SK-N-SH treated with all-trans-retinoic acid at 6 μM for 48 hours (cell line): ENCODE measurements around the gene PRKCB.

Source experiments
- ATAC-seq: fragments of 200-7000 bp; cut with Tn5 transposase; 3 replicates; pipeline ENCODE4 v1.9.1; 2020; ENCODE audit warnings: mild to moderate bottlenecking, moderate library complexity
- ARNTL ChIP-seq: fragments of 450-650 bp; formaldehyde crosslinking; IDR thresholded peaks from 2 replicates; pipeline ENCODE4 v1.5.0; 2020; ENCODE audit warnings: low read depth, mild to moderate bottlenecking, moderate library complexity, borderline replicate concordance
- BACH2 ChIP-seq: fragments of 250-450 bp; sonication (Bioruptor Pico); IDR thresholded peaks from 2 replicates; pipeline ENCODE4 v1.9.0; 2021; ENCODE audit warnings: mild to moderate bottlenecking, borderline replicate concordance
- CREB5 ChIP-seq: fragments of 250-450 bp; sonication (Bioruptor Pico); IDR thresholded peaks from 2 replicates; pipeline ENCODE4 v1.5.1; 2020; ENCODE audit warnings: low read depth, mild to moderate bottlenecking, moderate library complexity
- CSDC2 ChIP-seq: fragments of 250-450 bp; sonication (Bioruptor Pico); IDR thresholded peaks from 2 replicates; pipeline ENCODE4 v1.5.0; 2020; ENCODE audit warnings: mild to moderate bottlenecking, moderate library complexity
- CSRNP3 ChIP-seq: fragments of 250-450 bp; sonication (Bioruptor Pico); IDR thresholded peaks from 2 replicates; pipeline ENCODE4 v1.5.1; 2021; ENCODE audit warnings: mild to moderate bottlenecking, moderate library complexity
- ESRRG ChIP-seq: fragments of 250-450 bp; sonication (Bioruptor Pico); IDR thresholded peaks from 2 replicates; pipeline ENCODE4 v1.6.1; 2021; ENCODE audit warnings: mild to moderate bottlenecking
- GLIS3 ChIP-seq: fragments of 250-450 bp; sonication (Bioruptor Pico); IDR thresholded peaks from 2 replicates; pipeline ENCODE4 v1.5.0; 2020; ENCODE audit warnings: mild to moderate bottlenecking, moderate library complexity
- ISL1 ChIP-seq: fragments of 250-450 bp; sonication (Bioruptor Pico); IDR thresholded peaks from 2 replicates; pipeline ENCODE4 v2.1.2; 2022; ENCODE audit warnings: mild to moderate bottlenecking, moderate library complexity
- OSR1 ChIP-seq: fragments of 250-450 bp; sonication (Bioruptor Pico); IDR thresholded peaks from 2 replicates; pipeline ENCODE4 v1.8.0; 2022; ENCODE audit warnings: moderate library complexity, mild to moderate bottlenecking, inconsistent platforms
- PATZ1 ChIP-seq: fragments of 250-450 bp; sonication (Bioruptor Pico); IDR thresholded peaks from 2 replicates; pipeline ENCODE4 v1.8.0; 2020; ENCODE audit warnings: mild to moderate bottlenecking, moderate library complexity, borderline replicate concordance
- POU6F1 ChIP-seq: fragments of 250-450 bp; sonication (Bioruptor Pico); IDR thresholded peaks from 2 replicates; pipeline ENCODE4 v1.8.0; 2021; ENCODE audit warnings: low read depth, mild to moderate bottlenecking, moderate library complexity, borderline replicate concordance
- PPARA ChIP-seq: fragments of 250-450 bp; sonication (Bioruptor Pico); IDR thresholded peaks from 2 replicates; pipeline ENCODE4 v1.5.0; 2020; ENCODE audit warnings: mild to moderate bottlenecking, borderline replicate concordance
- RARB ChIP-seq: fragments of 250-450 bp; sonication (Bioruptor Pico); IDR thresholded peaks from 2 replicates; pipeline ENCODE4 v1.8.0; 2021; ENCODE audit warnings: mild to moderate bottlenecking, moderate library complexity
- SNAI2 ChIP-seq: fragments of 250-450 bp; sonication (Bioruptor Pico); IDR thresholded peaks from 2 replicates; pipeline ENCODE4 v1.5.0; 2020; ENCODE audit warnings: mild to moderate bottlenecking, moderate library complexity
- TCF4 ChIP-seq: fragments of 250-450 bp; sonication (Bioruptor Pico); IDR thresholded peaks from 2 replicates; pipeline ENCODE4 v1.8.0; 2021; ENCODE audit warnings: mild to moderate bottlenecking, moderate library complexity, borderline replicate concordance
- TOX ChIP-seq: fragments of 250-450 bp; sonication (Bioruptor Pico); IDR thresholded peaks from 2 replicates; pipeline ENCODE4 v1.8.0; 2021; ENCODE audit warnings: mild to moderate bottlenecking, moderate library complexity, borderline replicate concordance
- TSHZ2 ChIP-seq: fragments of 250-450 bp; sonication (Bioruptor Pico); IDR thresholded peaks from 2 replicates; pipeline ENCODE4 v1.5.0; 2020; ENCODE audit warnings: mild to moderate bottlenecking, moderate library complexity
- ZFP3 ChIP-seq: fragments of 250-450 bp; sonication (Bioruptor Pico); IDR thresholded peaks from 2 replicates; pipeline ENCODE4 v1.5.0; 2020; ENCODE audit warnings: mild to moderate bottlenecking, moderate library complexity
- ZFP30 ChIP-seq: fragments of 450-650 bp; formaldehyde crosslinking; IDR thresholded peaks from 2 replicates; pipeline ENCODE4 v1.5.0; 2022; ENCODE audit warnings: mild to moderate bottlenecking, moderate library complexity
- ZNF565 ChIP-seq: fragments of 450-650 bp; formaldehyde crosslinking; conservative IDR thresholded peaks from 2 replicates; pipeline ENCODE4 v1.5.0; 2020; ENCODE audit warnings: low read depth, mild to moderate bottlenecking, moderate library complexity
- ZNF70 ChIP-seq: fragments of 450-650 bp; formaldehyde crosslinking; IDR thresholded peaks from 2 replicates; pipeline ENCODE4 v1.5.0; 2020; ENCODE audit warnings: mild to moderate bottlenecking, moderate library complexity
- ZNF8 ChIP-seq: fragments of 450-650 bp; formaldehyde crosslinking; IDR thresholded peaks from 2 replicates; pipeline ENCODE4 v1.5.0; 2020; ENCODE audit warnings: mild to moderate bottlenecking, moderate library complexity

PRKCB gene

GRCh38 chr16:24074574-24074973 is 238.8 kb downstream of the PRKCB start:
- ATAC-seq: no peak
- TF ChIP-seq ZFP30 (CRISPR knock-in tag): no peak
- no peak for TF ChIP-seq ZNF70 (CRISPR knock-in tag)
- TF ChIP-seq, all 23 proteins: peak for 0

GRCh38 chr16:24075302-24075701 is 239.5 kb downstream of the PRKCB start:
- no peak for ATAC-seq
- TF ChIP-seq ZNF565 (CRISPR knock-in tag) (no peak), POU6F1 (CRISPR knock-in tag) (no peak), ESRRG (no peak), OSR1 (no peak), PPARA (no peak), TCF4 (CRISPR knock-in tag) (no peak), ISL1 (no peak), ZNF8 (CRISPR knock-in tag) (no peak), ZNF70 (CRISPR knock-in tag) (no peak), CSRNP3 (CRISPR knock-in tag) (no peak), BACH2 (CRISPR knock-in tag) (no peak), CSDC2 (CRISPR knock-in tag) (no peak), ZFP3 (CRISPR knock-in tag) (no peak), TOX (no peak), ZFP30 (CRISPR knock-in tag) (no peak), TSHZ2 (CRISPR knock-in tag) (no peak), ARNTL (CRISPR knock-in tag) (no peak), PATZ1 (CRISPR knock-in tag) (no peak), RARB (CRISPR knock-in tag) (no peak), CREB5 (CRISPR knock-in tag) (no peak)

GRCh38 chr16:24075931-24076716 is 240.3 kb downstream of the PRKCB start:
- TF ChIP-seq ARNTL (CRISPR knock-in tag): no peak
- no peak for TF ChIP-seq CSRNP3 (CRISPR knock-in tag)
- TF ChIP-seq TOX: no peak
- TF ChIP-seq ZNF70 (CRISPR knock-in tag): no peak
- TF ChIP-seq GLIS3 (CRISPR knock-in tag): no peak
- no peak for TF ChIP-seq SNAI2 (CRISPR knock-in tag)
- no peak for TF ChIP-seq ZFP3 (CRISPR knock-in tag)
- TF ChIP-seq PATZ1 (CRISPR knock-in tag): no peak
- ATAC-seq: no peak
